ENCODE measurements around the gene RHO.
"Not testable (repeated sequence)": the region's sequence is repeated elsewhere in the genome, so short reads cannot be mapped to it uniquely, and the experiment has no call there.

The RHO gene

GRCh38 chr3:129528589-129529100 is at the start of gene RHO:
TSS of gene RHO (plus strand) at chr3:129528639. CDS start at chr3:129528734, 95 bp downstream.
- DNase-seq = no peak

- DNase-seq = not testable (repeated sequence)
Measured at GRCh38 chr3:129481225-129481765, 47.1 kb upstream of the RHO start.

- no peak for DNase-seq
Measured at GRCh38 chr3:129481766-129482332, 46.6 kb upstream of the RHO start.

GRCh38 chr3:129482721-129483120 is 45.7 kb upstream of the RHO start:
- no peak for DNase-seq

GRCh38 chr3:129483870-129484269 is 44.6 kb upstream of the RHO start:
- DNase-seq = no peak

- not testable (repeated sequence) for DNase-seq
Measured at GRCh38 chr3:129485146-129485545, 43.3 kb upstream of the RHO start.

- DNase-seq = peak; percentile 81
Measured at GRCh38 chr3:129485721-129486663, 42.4 kb upstream of the RHO start.

- no peak for DNase-seq
Measured at GRCh38 chr3:129486664-129487035, 41.8 kb upstream of the RHO start.

- no peak for DNase-seq
Measured at GRCh38 chr3:129487183-129487867, 41.1 kb upstream of the RHO start.

- not testable (repeated sequence) for DNase-seq
Measured at GRCh38 chr3:129487868-129488335, 40.5 kb upstream of the RHO start.

- DNase-seq = not testable (repeated sequence)
Measured at GRCh38 chr3:129489258-129489657, 39.2 kb upstream of the RHO start.

GRCh38 chr3:129490273-129490675 is 38.2 kb upstream of the RHO start:
- peak; percentile 69 for DNase-seq

GRCh38 chr3:129491077-129491476 is 37.4 kb upstream of the RHO start:
- DNase-seq = not testable (repeated sequence)

GRCh38 chr3:129491794-129492193 is 36.6 kb upstream of the RHO start:
- no peak for DNase-seq

GRCh38 chr3:129492691-129493090 is 35.7 kb upstream of the RHO start:
- no peak for DNase-seq

- no peak for DNase-seq
Measured at GRCh38 chr3:129493206-129493605, 35.2 kb upstream of the RHO start.

- not testable (repeated sequence) for DNase-seq
Measured at GRCh38 chr3:129494499-129494898, 33.9 kb upstream of the RHO start.

- peak; percentile 55 for DNase-seq
Measured at GRCh38 chr3:129495006-129495639, 33.3 kb upstream of the RHO start.

GRCh38 chr3:129497876-129498275 is 30.6 kb upstream of the RHO start:
- not testable (repeated sequence) for DNase-seq

GRCh38 chr3:129498603-129499488 is 29.6 kb upstream of the RHO start:
- not testable (repeated sequence) for DNase-seq
